ENCODE measurements around the gene OSBPL10. TPM values are rescaled to one million over a fixed set of nuclear protein-coding genes. Genes with fewer than 3 reads are reported as not detected.

Gene OSBPL10
- total and polyA plus RNA-seq, 2 of the 8 experiments (the other 6 are each of a cell fraction or from before 2014, with no cell fraction given) = 26.2 to 86.7 TPM

DNA sequence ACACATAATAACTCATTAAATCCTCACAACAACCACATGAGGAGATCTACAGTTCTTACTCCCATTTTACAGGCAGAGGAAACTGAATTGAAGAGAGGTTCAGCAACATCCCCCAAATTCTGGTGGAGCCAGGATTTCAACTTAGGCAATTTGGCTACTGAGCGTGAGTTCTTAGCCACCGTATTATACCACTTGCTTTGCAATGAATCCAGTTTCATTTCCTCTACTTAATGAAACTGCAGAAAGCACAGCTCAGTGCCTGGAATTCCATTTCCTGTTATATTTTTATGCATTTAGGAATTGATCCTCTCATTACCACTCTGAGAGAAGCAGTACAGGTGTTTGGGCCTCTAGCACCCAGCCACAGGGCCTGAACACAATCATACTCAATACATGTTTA lies 4.8 kb upstream of the OSBPL10 start:
- no peak overlapping the region for H3K27ac ChIP-seq (ENCODE audit: low read depth, low read length)
- TF ChIP-seq SIX5 (IDR thresholded peaks at IDR 0.05; ENCODE audit: low read depth, low read length) (no peak), POU5F1 (IDR thresholded peaks at IDR 0.05; ENCODE audit: low read depth, low read length) (no peak), RBBP5 (IDR thresholded peaks at IDR 0.05; ENCODE audit: borderline replicate concordance, low read depth, low read length) (no peak), EGR1 (IDR thresholded peaks at IDR 0.05; ENCODE audit: borderline replicate concordance, low read depth, low read length) (no peak)

More for the DNA sequence above, 4.8 kb upstream of the OSBPL10 start:
- no peak overlapping the region for H4K8ac ChIP-seq (ENCODE audit: extremely low read depth, insufficient read depth, low read length)
- no peaks in the 10 kb centered on the region for H3K79me1 ChIP-seq (ENCODE audit: low read depth, low read length)
- FAIRE-seq (no peak), DNase-seq (ENCODE audit: low read depth in 1 of 2, low spot score in 2 of 2) (no peak)
- 95% methylated on average over 2 of the region's 2 CpGs; no CpG with 5 or more reads in 1 of the 2 experiments for WGBS, 2 experiments (ENCODE audit: extremely low coverage in 1 of 2, insufficient coverage in 1 of 2, insufficient read length in 1 of 2, insufficient replicate concordance in 2 of 2, low coverage in 1 of 2, low lambda C conversion rate in 2 of 2, missing lambda C conversion rate in 1 of 2)
- H3K23me2 ChIP-seq (ENCODE audit: low read depth, low read length) = peaks cover 2% of the 10 kb centered on the region; the same call in 1 of the 2 replicates
- H3K36me3 ChIP-seq (ENCODE audit: control insufficient read depth in 2 of 4, insufficient read depth in 4 of 4, low read length in 3 of 4) = peaks cover 0 to 33% (median 6%) of the 10 kb centered on the region in 4 experiments; a peak in 6 of 8 replicates
- ChIA-PET CTCF (ENCODE audit: partially characterized antibody) (interaction anchor here (0.9 to 1.9 kb wide), 3 partner anchors 34 to 192 kb away, joined by 3 to 5 read pairs (median 5); no protein-coding TSS in a partner anchor), POLR2A (ENCODE audit: partially characterized antibody) (no interaction called here)
- peaks cover 0 to 4% (median 2%) of the 10 kb centered on the region in 4 experiments; a peak in 2 of 7 replicates for H3K4me1 ChIP-seq (replicated peaks in 1 of 4; ENCODE audit: control insufficient read depth in 3 of 4, insufficient read depth in 4 of 4, low read length in 3 of 4)
- no peak overlapping the region for H3K4me2 ChIP-seq (ENCODE audit: insufficient read depth in 1 of 2, low read depth in 2 of 2, low read length in 2 of 2)
- H3K79me2 ChIP-seq (ENCODE audit: control insufficient read depth in 1 of 2, insufficient read depth in 2 of 2, low read length in 2 of 2) = no peaks in the 10 kb centered on the region
- H2BK5ac ChIP-seq (ENCODE audit: low read depth, low read length) = no peak overlapping the region
- H3K18ac ChIP-seq (ENCODE audit: extremely low read depth, low read length) = no peak overlapping the region
- H3K56ac ChIP-seq (replicated peaks; ENCODE audit: insufficient read length, low read depth, low read length) = no peak overlapping the region
- no peak overlapping the region for H3K9ac ChIP-seq (replicated peaks in 1 of 4; ENCODE audit: extremely low read depth in 1 of 4, low read depth in 3 of 4, low read length in 3 of 4)
- H3K9me3 ChIP-seq (ENCODE audit: insufficient read depth in 2 of 2, low read depth in 1 of 2, low read length in 1 of 2) = peaks cover 10 to 24% of the 10 kb centered on the region in 2 experiments; a peak in 2 of 4 replicates
- H2AK5ac ChIP-seq (ENCODE audit: low read depth, low read length) = no peak overlapping the region
- no peaks in the 10 kb centered on the region; a peak in 1 of 7 replicates for H3K27me3 ChIP-seq (replicated peaks in 1 of 4; ENCODE audit: control insufficient read depth in 3 of 4, extremely low read depth in 1 of 4, insufficient read depth in 3 of 4, low read length in 3 of 4)
- no peak overlapping the region for H2BK15ac ChIP-seq (ENCODE audit: low read length)
- no peak overlapping the region for H3K23ac ChIP-seq (ENCODE audit: insufficient read length)
- H3K4me3 ChIP-seq (ENCODE audit: extremely low read depth in 1 of 4, insufficient read depth in 2 of 4, low read depth in 3 of 4, low read length in 4 of 4) = no peak overlapping the region
- H2BK12ac ChIP-seq (ENCODE audit: low read depth, low read length) = no peak overlapping the region
- no peak overlapping the region for H3K4ac ChIP-seq (replicated peaks; ENCODE audit: insufficient read length, low read depth, low read length)
- no peak overlapping the region for H4K5ac ChIP-seq (ENCODE audit: insufficient read length, low read depth, low read length)
- H4K20me1 ChIP-seq (replicated peaks in 1 of 2; ENCODE audit: control insufficient read depth in 1 of 2, insufficient read depth in 2 of 2, low read length in 2 of 2) = no peaks in the 10 kb centered on the region
- no peak overlapping the region for H3K14ac ChIP-seq (ENCODE audit: insufficient read length)
- no peak overlapping the region for H2BK120ac ChIP-seq (replicated peaks; ENCODE audit: low read depth, low read length)
- no peak overlapping the region for H2AFZ ChIP-seq (ENCODE audit: low read length)
- no peak overlapping the region for H4K91ac ChIP-seq (replicated peaks; ENCODE audit: insufficient read length, low read length)
- no peak overlapping the region for H2BK20ac ChIP-seq (ENCODE audit: low read length)
